ENCODE measurements around the gene DFFB. TPM values are rescaled to one million over a fixed set of nuclear protein-coding genes. Genes with fewer than 3 reads are reported as not detected.

DFFB gene
- total RNA-seq, 1 donor from 2014 or later = 16.4 TPM

GRCh38 chr1:3857791-3858129, 484 bp downstream of the DFFB start:
- no peak overlapping the region for H3K27ac Mint-ChIP-seq (ENCODE audit: unreplicated experiment)
- peaks cover 9% of the 10 kb centered on the region for H3K27me3 Mint-ChIP-seq (ENCODE audit: unreplicated experiment)
- no peak for DNase-seq
- H3K4me1 Mint-ChIP-seq (ENCODE audit: low read depth, unreplicated experiment) = peaks cover 23% of the 10 kb centered on the region
- H3K36me3 Mint-ChIP-seq (ENCODE audit: unreplicated experiment) = no peaks in the 10 kb centered on the region
- no peak for TF ChIP-seq CTCF (IDR thresholded peaks at IDR 0.05; ENCODE audit: partially characterized antibody, unreplicated experiment)
- peaks cover 8% of the 10 kb centered on the region for H3K9me3 Mint-ChIP-seq (ENCODE audit: unreplicated experiment)
- H3K4me3 Mint-ChIP-seq (ENCODE audit: unreplicated experiment) = peak overlapping the region; percentile 81

GRCh38 chr1:3858231-3858981, 1.1 kb downstream of the DFFB start:
- peak overlapping the region; percentile 81 for H3K4me3 Mint-ChIP-seq (ENCODE audit: unreplicated experiment)
- peaks cover 8% of the 10 kb centered on the region for H3K9me3 Mint-ChIP-seq (ENCODE audit: unreplicated experiment)
- H3K27ac Mint-ChIP-seq (ENCODE audit: unreplicated experiment) = peak overlapping the region; percentile 70
- DNase-seq = peak; percentile 36
- peaks cover 17% of the 10 kb centered on the region for H3K4me1 Mint-ChIP-seq (ENCODE audit: low read depth, unreplicated experiment)
- no peaks in the 10 kb centered on the region for H3K36me3 Mint-ChIP-seq (ENCODE audit: unreplicated experiment)
- no peak for TF ChIP-seq CTCF (IDR thresholded peaks at IDR 0.05; ENCODE audit: partially characterized antibody, unreplicated experiment)
- peaks cover 9% of the 10 kb centered on the region for H3K27me3 Mint-ChIP-seq (ENCODE audit: unreplicated experiment)

- H3K27ac Mint-ChIP-seq (ENCODE audit: unreplicated experiment) = peak overlapping the region; percentile 8
Measured at GRCh38 chr1:3863231-3863935, 6.1 kb downstream of the DFFB start.

GRCh38 chr1:3864884-3865283, 7.6 kb downstream of the DFFB start:
- Mint-ChIP-seq H3K9me3 (ENCODE audit: unreplicated experiment) (peaks cover 15% of the 10 kb centered on the region), H3K4me1 (ENCODE audit: low read depth, unreplicated experiment) (peaks cover 11% of the 10 kb centered on the region), H3K27ac (ENCODE audit: unreplicated experiment) (peak overlapping the region; percentile 89), H3K27me3 (ENCODE audit: unreplicated experiment) (peaks cover 18% of the 10 kb centered on the region), H3K36me3 (ENCODE audit: unreplicated experiment) (peaks cover 7% of the 10 kb centered on the region), H3K4me3 (ENCODE audit: unreplicated experiment) (peak overlapping the region; percentile 54)
- no peak for TF ChIP-seq CTCF (IDR thresholded peaks at IDR 0.05; ENCODE audit: partially characterized antibody, unreplicated experiment)
- no peak for DNase-seq

More at GRCh38 chr1:3863231-3863935, 6.1 kb downstream of the DFFB start:
- Mint-ChIP-seq H3K4me3 (ENCODE audit: unreplicated experiment) (no peak overlapping the region), H3K4me1 (ENCODE audit: low read depth, unreplicated experiment) (peaks cover 18% of the 10 kb centered on the region), H3K36me3 (ENCODE audit: unreplicated experiment) (peaks cover under 1% of the 10 kb centered on the region), H3K9me3 (ENCODE audit: unreplicated experiment) (peaks cover 10% of the 10 kb centered on the region), H3K27me3 (ENCODE audit: unreplicated experiment) (peaks cover 12% of the 10 kb centered on the region)
- TF ChIP-seq CTCF (IDR thresholded peaks at IDR 0.05; ENCODE audit: partially characterized antibody, unreplicated experiment) = no peak
- no peak for DNase-seq
